GM12801 (cell line): ENCODE data around the gene PPP1R36.

Source experiments
- TF ChIP-seq, protein P1 (sequence below): IDR thresholded peaks from one replicate; pipeline ENCODE4 v1.5.1; 2011; ENCODE audit warnings: control low read depth; ENCODE audit not compliant: insufficient read length; ENCODE audit errors: extremely low read depth

PPP1R36 gene

DNA sequence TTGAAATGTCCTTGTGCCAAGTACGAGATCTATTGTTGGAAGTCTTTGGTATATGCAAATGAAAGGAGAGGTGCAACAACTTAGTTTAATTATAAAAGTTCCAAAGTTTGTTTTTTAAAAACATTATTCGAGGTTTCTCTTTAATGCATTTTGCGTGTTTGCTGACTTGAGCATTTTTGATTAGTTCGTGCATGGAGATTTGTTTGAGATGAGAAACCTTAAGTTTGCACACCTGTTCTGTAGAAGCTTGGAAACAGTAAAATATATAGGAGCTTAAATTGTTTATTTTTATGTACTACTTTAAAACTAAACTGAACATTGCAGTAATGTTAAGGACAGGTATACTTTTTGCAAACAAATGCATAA, 6.9 kb upstream of the PPP1R36 start:
- TF ChIP-seq, protein P1, sequence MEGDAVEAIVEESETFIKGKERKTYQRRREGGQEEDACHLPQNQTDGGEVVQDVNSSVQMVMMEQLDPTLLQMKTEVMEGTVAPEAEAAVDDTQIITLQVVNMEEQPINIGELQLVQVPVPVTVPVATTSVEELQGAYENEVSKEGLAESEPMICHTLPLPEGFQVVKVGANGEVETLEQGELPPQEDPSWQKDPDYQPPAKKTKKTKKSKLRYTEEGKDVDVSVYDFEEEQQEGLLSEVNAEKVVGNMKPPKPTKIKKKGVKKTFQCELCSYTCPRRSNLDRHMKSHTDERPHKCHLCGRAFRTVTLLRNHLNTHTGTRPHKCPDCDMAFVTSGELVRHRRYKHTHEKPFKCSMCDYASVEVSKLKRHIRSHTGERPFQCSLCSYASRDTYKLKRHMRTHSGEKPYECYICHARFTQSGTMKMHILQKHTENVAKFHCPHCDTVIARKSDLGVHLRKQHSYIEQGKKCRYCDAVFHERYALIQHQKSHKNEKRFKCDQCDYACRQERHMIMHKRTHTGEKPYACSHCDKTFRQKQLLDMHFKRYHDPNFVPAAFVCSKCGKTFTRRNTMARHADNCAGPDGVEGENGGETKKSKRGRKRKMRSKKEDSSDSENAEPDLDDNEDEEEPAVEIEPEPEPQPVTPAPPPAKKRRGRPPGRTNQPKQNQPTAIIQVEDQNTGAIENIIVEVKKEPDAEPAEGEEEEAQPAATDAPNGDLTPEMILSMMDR = no peak

DNA sequence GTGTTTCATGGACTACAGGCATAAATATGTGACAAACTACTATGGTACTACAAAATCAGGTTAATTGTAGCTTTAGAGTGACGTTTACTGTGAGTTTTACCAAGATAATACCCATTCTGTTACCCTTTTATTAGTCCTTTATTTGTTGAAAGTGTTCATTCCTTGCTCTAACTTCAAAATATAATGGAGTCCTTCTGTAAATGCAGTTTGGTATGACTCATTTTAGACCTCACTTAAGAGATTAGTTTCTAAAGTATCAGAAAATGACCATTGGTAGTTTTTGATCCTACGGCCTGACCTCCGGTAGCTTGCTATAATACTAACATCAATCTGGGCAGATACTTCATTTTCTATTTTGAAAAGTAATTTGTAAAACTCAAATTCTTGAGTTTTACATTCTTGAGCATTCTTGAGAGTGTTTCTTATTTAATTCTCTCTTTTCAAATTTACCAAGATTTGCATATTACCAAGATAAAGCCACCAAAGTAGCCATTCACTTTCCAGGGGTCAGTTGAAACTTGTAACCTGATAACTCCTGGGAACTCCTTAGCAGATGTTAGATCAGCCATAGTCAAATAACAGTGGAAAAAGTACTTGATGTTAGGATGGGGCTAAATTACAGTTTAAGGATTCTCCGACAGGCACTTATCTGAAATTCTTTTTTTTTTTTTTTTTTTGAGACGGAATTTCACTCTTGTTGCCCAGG, 5.0 kb upstream of the PPP1R36 start:
- TF ChIP-seq, protein P1 = no peak

DNA sequence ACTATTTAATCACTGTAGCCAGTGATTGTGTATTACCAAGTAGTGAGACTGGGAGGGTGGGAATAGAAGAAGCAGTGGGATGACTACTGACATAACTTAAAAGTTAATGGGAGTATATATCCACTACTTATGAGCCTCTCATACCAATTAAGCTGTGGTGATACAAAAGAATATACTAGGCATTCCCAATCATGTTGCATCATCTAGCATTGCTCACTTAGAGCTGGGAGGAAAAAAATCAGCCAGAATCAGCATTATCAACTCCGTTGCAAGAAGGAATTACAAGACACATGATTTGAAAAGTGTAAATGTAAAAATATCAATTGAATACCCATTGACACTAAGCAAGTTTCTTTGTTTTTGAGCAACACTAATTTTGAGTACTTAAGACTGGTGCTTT, 745 bp upstream of the PPP1R36 start:
- TF ChIP-seq, protein P1 = no peak

DNA sequence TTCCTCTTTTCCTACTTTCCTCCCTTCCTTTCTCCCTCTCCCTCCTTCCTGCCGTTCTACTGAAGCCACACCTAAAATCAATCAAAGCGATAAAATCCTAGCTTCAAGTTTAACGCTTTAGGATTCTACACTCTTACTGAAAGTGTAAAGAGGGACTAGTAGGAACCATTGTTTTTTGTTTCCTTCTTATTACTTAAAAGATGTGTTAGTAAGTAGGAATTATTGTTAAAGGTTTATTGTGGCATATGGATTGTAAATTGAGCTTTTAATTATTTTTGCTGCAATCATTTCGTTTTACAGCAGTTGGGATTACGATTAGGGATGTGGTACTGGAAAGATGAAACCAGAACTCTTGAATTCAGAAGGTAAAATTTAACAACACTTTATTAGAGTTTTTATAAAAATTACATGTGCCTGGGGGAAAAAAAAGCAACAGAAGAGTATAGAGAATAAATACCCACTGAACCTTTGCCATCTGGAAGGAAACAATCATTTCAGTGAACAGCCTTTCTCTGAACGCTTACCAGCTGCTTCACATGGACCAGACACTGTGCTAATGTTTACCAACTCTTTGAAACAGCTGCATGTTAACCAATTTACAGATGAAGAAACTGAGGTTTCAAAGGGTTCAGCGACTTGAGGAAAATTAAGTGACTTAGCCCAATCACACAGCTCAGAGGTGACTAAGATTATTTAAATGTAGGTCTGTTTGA, 1.0 kb downstream of the PPP1R36 start:
- TF ChIP-seq, protein P1 = no peak

DNA sequence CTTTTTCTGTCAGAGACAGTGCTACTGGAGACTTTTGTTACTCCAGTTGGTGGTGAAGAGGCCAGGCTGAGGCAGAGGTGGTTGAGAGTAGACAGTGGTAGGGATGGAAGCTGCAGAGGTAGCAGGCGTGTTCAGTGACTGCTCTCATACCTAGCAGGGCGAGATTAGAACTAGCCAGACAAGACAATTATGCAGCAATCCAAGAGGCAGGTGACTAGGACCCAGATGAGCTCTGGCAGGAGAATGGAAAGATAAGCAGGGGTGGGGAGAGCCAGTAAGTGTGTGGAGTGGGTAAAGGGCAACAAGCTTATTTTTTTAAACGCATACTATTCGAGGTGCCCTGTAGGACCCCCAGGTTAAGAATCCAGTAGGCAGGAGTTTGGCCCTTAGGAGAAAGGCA, 4.8 kb downstream of the PPP1R36 start:
- TF ChIP-seq, protein P1 = no peak

DNA sequence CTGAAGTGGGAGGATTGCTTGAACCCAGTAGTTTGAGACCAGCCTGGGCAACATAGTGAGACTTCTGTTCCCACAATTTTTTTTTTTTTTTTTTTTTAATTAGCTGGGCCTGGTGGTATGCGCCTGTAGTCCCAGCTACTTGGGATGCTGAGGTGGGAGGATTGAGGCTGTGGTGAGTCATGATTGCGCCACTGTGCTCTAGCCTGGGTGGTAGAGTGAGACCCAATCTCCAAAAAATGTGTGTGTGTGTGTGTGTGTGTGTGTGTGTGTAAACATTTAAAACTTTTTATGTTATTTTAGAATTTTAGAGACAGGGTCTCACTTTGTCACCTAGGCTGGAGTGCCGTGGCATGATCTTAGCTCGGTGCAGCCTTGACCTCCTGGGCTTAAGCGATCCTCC, 6.8 kb downstream of the PPP1R36 start:
- TF ChIP-seq, protein P1 = no peak

DNA sequence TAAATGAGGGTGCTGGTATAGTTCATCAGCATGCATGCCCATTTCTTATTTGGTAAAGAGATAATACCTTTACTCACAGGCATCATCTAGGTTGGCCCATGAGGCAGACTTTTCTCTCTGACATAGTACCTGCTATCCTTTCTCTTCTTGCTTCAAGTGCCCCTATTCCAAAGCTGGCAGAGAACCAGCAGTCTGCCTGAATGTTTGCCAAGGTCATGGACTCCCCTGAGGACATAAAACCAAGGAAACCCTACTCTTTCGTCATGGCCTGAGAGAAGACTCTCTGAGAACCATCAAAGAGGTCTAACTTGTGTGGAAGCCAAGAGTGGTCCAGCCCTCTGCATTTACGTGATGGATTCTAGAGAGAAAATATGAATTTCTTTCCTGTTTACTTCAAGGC, 11.9 kb downstream of the PPP1R36 start:
- TF ChIP-seq, protein P1 = no peak
